Endometrium (tissue), 2 donors: ENCODE results near the gene DAGLB.

Experiments
- FAIRE-seq: peaks from 2 replicates; lab custom pipeline; 2012; peaks lifted over from hg19 to GRCh38; lab: Jason Lieb, UNC
- donor health status: control.
- donor health status: control.

The DAGLB gene

GRCh38 chr7:6365451-6365850 is 82.3 kb downstream of the DAGLB start:
- FAIRE-seq: no peak

GRCh38 chr7:6360841-6361240 is 86.9 kb downstream of the DAGLB start:
- FAIRE-seq: no peak

- FAIRE-seq: no peak
These were observed 88.0 kb downstream of the DAGLB start for GRCh38 chr7:6359734-6360133.
